ENCODE data around the gene FADS1. TPM values are rescaled to one million over a fixed set of nuclear protein-coding genes. Genes with fewer than 3 reads are reported as not detected.
A peak's percentile ranks its signal among the peaks of the same experiment; 100 is the strongest.

Gene FADS1
- total RNA-seq, 3 donors from 2014 or later (not counting 1 experiment from before 2014, with no cell fraction given), result 9.3 to 17.2 (median 10.2) TPM

- TF ChIP-seq, protein P1, sequence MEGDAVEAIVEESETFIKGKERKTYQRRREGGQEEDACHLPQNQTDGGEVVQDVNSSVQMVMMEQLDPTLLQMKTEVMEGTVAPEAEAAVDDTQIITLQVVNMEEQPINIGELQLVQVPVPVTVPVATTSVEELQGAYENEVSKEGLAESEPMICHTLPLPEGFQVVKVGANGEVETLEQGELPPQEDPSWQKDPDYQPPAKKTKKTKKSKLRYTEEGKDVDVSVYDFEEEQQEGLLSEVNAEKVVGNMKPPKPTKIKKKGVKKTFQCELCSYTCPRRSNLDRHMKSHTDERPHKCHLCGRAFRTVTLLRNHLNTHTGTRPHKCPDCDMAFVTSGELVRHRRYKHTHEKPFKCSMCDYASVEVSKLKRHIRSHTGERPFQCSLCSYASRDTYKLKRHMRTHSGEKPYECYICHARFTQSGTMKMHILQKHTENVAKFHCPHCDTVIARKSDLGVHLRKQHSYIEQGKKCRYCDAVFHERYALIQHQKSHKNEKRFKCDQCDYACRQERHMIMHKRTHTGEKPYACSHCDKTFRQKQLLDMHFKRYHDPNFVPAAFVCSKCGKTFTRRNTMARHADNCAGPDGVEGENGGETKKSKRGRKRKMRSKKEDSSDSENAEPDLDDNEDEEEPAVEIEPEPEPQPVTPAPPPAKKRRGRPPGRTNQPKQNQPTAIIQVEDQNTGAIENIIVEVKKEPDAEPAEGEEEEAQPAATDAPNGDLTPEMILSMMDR (IDR thresholded peaks at IDR 0.05), result no peak
- Histone ChIP-seq H3K4me1 (ENCODE audit: control insufficient read depth, insufficient read depth, low read length) (peaks cover 25% of the 10 kb centered on the region), H3K27me3 (ENCODE audit: control insufficient read depth, insufficient read depth, low read length) (peaks cover 13% of the 10 kb centered on the region), H3K36me3 (ENCODE audit: control insufficient read depth, insufficient read depth, low read length) (no peaks in the 10 kb centered on the region), H3K27ac (ENCODE audit: low read length) (no peak overlapping the region), H3K4me3 (ENCODE audit: low read length) (no peak overlapping the region), H3K9me3 (ENCODE audit: control insufficient read depth, insufficient read depth, low read length) (no peaks in the 10 kb centered on the region)
- Mint-ChIP-seq H3K9me3 (no peaks in the 10 kb centered on the region), H3K4me1 (peaks cover 9 to 27% of the 10 kb centered on the region in 2 donors), H3K36me3 (no peaks in the 10 kb centered on the region), H3K27me3 (ENCODE audit: low read depth in 2 of 2) (peaks cover 8 to 18% of the 10 kb centered on the region in 2 donors), H3K4me3 (no peak overlapping the region), H3K27ac (peak overlapping the region; percentile 38 to 78)
- DNase-seq (no peak), ATAC-seq (no peak)
- WGBS (ENCODE audit: insufficient coverage), result 90% methylated on average over 31 of the region's 31 CpGs
- intact Hi-C loops (cut with micrococcal nuclease), result no loop called here
Measured at GRCh38 chr11:61754534-61755482, 62.0 kb downstream of the FADS1 start.

GRCh38 chr11:61753672-61754071 lies 63.1 kb downstream of the FADS1 start:
- Mint-ChIP-seq H3K27ac (peak overlapping the region in 1 of 2 donors; percentile 78), H3K36me3 (no peaks in the 10 kb centered on the region), H3K4me3 (peak overlapping the region; percentile 85), H3K9me3 (no peaks in the 10 kb centered on the region), H3K27me3 (ENCODE audit: low read depth in 2 of 2) (peaks cover 8 to 25% of the 10 kb centered on the region in 2 donors), H3K4me1 (peaks cover 9 to 27% of the 10 kb centered on the region in 2 donors)
- Histone ChIP-seq H3K27me3 (ENCODE audit: control insufficient read depth, insufficient read depth, low read length) (peaks cover 13% of the 10 kb centered on the region), H3K4me3 (ENCODE audit: low read length) (no peak overlapping the region), H3K27ac (ENCODE audit: low read length) (no peak overlapping the region), H3K36me3 (ENCODE audit: control insufficient read depth, insufficient read depth, low read length) (no peaks in the 10 kb centered on the region), H3K9me3 (ENCODE audit: control insufficient read depth, insufficient read depth, low read length) (no peaks in the 10 kb centered on the region), H3K4me1 (ENCODE audit: control insufficient read depth, insufficient read depth, low read length) (peaks cover 25% of the 10 kb centered on the region)
- WGBS (ENCODE audit: insufficient coverage), result 97% methylated on average over 3 of the region's 5 CpGs
- TF ChIP-seq, protein P1 (IDR thresholded peaks at IDR 0.05), result no peak
- ATAC-seq (no peak), DNase-seq (no peak)
- intact Hi-C loops (cut with micrococcal nuclease), result no loop called here

DNA sequence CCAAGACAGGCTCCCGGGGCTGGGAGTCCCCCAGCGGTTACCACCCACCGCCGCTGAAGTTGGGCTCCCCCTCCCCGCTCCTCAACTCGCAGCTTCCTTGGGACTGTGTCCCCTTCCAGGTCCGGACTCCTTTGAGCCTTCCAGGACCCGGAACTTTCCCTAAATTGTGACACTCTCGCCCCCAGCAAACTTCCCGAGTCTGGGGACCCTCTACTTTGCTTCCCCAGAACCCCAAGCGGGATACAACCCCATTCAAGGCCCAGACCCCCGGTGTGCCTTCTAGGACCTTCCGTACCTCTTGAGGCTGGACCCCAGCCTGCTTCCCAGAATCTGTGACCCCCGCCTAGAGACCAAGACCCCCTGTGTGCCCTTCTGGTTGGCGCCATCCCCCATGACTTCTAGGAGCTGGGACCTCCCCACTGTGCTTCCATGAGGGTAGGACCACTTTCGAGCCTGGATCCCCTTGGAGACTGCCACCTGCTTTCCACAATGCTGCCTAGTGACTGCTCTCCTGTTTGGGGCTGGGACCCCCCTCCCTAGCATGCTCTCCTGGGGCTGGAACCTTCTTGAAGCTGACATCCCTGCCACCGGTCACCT lies 63.8 kb downstream of the FADS1 start:
- Mint-ChIP-seq H3K27me3 (ENCODE audit: low read depth in 2 of 2) (peaks cover 8 to 25% of the 10 kb centered on the region in 2 donors), H3K9me3 (no peaks in the 10 kb centered on the region), H3K4me3 (peak overlapping the region; percentile 85), H3K4me1 (peaks cover 9 to 27% of the 10 kb centered on the region in 2 donors), H3K36me3 (no peaks in the 10 kb centered on the region), H3K27ac (peak overlapping the region; percentile 64 to 78)
- H3K27me3 ChIP-seq (ENCODE audit: control insufficient read depth, insufficient read depth, low read length), result peaks cover 13% of the 10 kb centered on the region
- intact Hi-C loops (cut with micrococcal nuclease), result no loop called here
- DNase-seq (no peak), ATAC-seq (no peak)
- TF ChIP-seq, protein P1 (IDR thresholded peaks at IDR 0.05), result no peak
- H3K36me3 ChIP-seq (ENCODE audit: control insufficient read depth, insufficient read depth, low read length), result no peaks in the 10 kb centered on the region
- 48% methylated on average over 17 of the region's 17 CpGs for WGBS (ENCODE audit: insufficient coverage)
- H3K4me3 ChIP-seq (ENCODE audit: low read length), result peak overlapping the region; percentile 23
- no peaks in the 10 kb centered on the region for H3K9me3 ChIP-seq (ENCODE audit: control insufficient read depth, insufficient read depth, low read length)
- peaks cover 25% of the 10 kb centered on the region for H3K4me1 ChIP-seq (ENCODE audit: control insufficient read depth, insufficient read depth, low read length)
- H3K27ac ChIP-seq (ENCODE audit: low read length), result no peak overlapping the region

Measured in natural killer cell (primary cell).